KBM-7 (cell line): ENCODE results near the gene ULK1.

Experiments
- DNase-seq: peaks from one replicate; pipeline ENCODE4 v3.0.0-alpha.2; 2015
- in situ Hi-C: fragments of 300-500 bp; cut with MboI; formaldehyde crosslinking; loops from 2 replicates; pipeline ENCODE4 v1.14.3; 2020; ENCODE audit warnings: low sequenced_read_pairs, low pct_unique_long_range_greater_than_20kb, mixed read lengths

ULK1 gene

DNA sequence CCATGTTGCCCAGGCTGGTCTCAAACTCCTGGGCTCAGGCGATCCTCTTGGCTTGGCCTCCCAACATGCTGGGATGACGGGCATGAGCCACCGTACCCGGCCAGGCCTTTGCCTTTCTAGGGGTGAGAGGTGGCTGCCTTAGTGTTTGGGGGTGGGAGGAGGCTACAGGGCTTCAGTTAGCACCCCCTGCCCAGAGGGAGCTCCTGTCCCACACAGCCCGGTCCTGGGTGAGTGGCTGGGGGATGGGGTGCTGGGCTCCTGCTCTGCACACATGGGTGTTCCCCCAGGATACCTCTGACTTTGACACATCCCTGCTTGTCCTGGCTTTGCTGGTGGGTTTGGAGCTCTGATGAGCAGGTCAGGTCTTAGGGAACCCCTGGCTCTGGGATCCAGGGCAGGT lies 9.9 kb downstream of the ULK1 start:
- in situ Hi-C loops, result no loop called here

DNA sequence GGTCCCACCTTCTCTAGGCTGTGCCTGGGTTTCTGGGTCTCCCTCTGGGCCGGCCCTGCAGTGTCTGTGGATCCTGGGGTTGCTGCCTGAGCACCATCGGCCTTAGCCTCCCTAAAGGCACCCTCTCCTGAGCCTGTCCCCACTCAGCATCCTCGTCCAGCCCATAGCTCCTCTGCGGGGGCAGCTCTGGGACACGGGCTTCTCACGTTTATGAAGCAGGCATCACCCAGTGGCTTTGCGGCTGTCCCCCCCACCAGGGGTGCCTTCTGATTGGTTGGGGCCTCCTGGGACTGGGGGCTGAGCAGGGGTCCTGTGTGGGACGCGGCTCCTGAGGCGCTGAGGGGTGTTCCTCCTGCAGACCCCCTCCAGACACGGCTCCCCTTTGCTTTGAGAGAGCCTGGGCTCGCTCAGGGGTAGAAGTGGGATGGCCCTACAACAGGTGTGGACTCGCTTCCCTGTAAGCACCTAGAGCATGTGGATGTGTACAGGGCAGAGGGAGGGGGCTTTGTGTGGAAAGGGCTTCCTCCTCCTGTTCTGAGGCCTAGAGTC lies 10.7 kb downstream of the ULK1 start:
- in situ Hi-C loops, result no loop called here
- no peak for DNase-seq

More for the DNA sequence above, 9.9 kb downstream of the ULK1 start:
- DNase-seq, result no peak

DNA sequence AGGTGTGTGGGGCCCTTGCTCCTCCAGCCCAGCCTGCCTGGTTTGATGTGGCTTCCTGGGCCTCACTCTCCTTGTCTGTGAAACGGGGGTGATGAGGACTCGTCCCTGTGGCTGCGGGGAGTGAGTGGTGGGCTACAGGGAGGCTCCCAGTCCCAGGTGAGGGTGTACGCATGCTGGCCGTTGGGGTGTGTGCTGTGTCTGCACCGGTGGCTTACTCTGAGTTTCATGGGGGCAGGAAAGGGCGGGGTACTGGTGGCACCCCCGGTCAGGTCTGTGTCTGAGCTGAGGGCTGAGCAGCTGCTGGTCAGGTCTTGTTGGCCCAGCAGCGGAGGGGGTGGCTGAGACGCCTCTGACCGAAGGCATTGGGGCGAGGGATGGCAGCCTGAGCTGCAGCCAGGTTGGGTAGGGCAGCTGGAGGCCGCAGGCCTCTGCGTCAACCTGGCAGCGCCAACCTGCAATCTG lies 11.2 kb downstream of the ULK1 start:
- in situ Hi-C loops, result no loop called here
- DNase-seq, result no peak

DNA sequence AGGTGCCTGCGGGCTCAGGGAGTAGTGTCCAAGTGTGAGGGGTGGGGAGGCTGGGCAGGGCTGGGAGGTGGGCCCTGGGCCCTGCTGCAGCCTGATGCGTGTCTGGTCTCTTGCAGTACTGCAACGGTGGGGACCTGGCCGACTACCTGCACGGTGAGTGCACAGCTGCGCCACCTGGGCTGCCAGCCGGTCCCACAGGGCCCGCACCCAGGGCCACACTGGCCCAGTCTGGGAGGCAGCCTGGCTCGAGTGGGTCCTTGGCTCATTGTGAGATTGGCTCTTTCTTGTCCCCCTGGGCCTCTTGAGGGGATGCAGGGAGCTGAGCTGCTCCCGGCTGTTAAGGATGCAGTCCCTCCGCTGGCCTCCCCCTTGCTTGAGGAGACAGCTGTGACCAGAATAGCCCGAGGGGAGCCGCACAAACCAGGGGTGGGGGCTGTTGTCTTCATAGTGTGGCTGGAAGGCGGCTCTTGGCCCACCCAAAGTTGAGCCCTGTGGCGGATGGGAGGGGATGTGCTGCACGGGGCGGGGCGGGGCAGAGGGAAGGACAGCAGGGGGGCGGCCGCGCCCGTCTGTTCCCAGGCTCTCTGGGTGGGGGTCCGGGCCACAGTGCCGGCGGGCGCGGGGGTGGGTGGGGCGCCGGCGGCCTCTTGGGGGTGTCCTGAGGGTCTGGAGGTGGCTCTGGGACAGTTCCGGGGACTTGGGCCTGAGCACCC lies 13.1 kb downstream of the ULK1 start:
- DNase-seq, result no peak
- in situ Hi-C loops, result no loop called here

DNA sequence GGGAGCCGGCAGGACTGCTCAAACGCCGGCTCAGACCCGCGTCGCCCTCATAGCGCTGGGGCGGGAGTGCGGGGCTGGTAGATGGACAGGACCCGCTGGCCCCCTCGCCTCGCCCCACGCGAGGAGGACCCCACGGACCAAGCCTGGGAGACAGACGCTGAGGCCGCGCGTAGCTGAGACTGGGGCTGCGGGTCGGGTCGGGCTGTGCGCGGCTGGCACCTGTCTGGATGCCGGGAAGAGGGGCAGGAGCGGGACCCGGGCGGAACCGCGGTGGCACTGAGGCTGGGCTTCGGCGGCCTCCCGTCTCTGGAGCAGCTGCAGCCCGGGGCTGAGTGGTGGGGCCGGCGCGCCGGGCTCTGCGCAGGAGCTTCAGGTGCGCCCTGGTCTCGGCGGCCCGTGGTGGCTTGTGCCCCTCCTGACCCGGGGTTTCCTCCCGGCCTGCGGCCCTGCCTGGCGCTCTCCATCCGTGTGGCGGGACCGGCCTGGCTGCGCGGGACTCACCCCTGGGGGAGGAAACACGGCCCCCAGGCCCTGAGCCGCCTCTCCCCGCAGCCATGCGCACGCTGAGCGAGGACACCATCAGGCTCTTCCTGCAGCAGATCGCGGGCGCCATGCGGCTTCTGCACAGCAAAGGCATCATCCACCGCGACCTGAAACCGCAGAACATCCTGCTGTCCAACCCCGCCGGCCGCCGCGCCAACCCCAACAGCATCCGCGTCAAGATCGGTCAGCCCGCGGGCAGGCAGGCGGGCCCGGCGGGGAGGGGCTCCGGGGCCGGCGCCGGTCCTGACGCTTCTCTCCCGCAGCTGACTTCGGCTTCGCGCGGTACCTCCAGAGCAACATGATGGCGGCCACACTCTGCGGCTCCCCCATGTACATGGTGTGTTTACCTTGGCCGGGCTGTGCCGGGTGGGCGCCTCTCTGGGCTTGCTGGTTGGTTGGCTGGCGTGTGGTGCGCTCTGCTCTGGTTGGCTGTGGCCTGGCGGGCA lies 14.0 kb downstream of the ULK1 start:
- in situ Hi-C loops, result no loop called here
- DNase-seq, result no peak

DNA sequence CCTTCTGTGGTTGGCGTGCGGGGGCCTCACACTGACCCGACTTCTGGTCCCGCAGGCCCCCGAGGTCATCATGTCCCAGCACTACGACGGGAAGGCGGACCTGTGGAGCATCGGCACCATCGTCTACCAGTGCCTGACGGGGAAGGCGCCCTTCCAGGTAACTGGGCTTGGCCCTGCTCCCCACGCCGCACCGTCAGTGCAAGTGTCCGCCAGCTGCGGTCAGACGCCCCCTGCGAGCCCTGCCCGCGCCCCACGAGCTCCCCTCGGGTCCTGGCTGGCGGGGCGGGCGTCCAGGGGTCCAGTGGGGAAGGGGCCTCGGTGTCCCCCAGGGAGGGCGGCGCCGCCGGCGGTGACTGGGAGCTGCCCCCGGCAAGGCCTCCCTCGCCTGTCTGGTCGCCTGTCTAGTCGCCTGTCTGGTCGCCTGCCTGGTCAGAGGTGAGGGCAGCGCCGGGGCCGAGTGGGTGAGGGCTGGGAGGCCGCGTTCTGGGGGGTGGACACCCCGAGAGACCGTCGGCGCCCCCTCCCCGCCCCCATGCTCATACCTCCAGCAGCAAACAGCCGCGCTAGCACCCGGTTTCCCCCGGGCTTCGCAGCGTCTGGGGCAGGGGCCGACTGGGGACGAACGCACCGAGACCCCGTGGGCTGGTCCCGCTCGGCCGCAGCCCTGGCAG lies 14.8 kb downstream of the ULK1 start:
- no peak for DNase-seq
- in situ Hi-C loops, result no loop called here

DNA sequence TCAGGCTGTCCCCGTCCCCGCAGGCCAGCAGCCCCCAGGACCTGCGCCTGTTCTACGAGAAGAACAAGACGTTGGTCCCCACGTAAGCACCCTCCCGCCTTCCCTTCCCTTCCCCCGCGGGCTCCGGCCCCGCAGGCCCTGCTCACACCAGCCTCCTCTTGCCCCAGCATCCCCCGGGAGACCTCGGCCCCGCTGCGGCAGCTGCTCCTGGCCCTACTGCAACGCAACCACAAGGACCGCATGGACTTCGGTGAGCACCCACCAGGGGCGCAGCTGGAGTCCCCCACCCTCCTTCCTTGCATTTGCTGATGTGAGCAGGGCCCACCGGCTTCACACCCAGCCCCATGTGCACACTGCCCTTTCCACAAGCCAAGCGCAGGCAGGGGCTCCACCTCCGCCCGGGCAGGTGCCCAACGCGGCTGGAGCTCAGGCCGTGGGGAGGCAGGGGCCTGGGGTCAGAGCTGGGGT lies 15.4 kb downstream of the ULK1 start:
- no peak for DNase-seq
- in situ Hi-C loops, result no loop called here

DNA sequence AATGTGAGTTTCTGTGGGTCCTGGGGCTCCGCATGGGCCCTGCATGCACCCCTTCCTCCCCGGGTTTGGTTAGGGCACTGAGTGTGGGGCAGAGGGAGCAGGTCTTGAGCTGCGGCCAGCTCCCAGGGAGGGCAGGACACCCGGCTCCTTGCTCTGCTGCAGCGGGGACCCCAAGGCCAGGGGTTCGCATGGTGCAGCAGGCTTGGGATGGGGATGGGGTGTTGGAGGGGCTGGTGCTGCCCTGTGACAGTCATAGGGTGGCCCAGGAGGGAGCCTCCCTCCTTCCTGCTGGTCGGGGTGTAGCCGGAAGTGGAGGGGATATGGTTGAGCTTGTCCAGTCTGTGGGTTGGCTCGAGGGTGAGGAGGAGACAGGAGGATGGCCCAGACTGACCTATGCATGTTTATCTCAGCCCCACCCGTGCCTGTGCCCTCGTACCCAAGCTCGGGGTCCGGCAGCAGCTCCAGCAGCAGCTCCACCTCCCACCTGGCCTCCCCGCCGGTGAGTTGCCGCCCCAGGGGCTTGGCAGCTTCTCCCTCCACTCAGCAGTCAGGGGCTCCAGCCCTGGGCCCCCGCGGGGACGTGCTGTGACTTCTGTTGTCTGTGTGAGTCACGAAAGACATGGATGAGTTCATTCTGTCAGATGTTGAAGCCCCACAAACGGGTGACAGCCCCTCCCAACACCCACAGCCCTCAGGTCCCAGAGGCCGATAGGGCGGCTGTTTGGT lies 16.0 kb downstream of the ULK1 start:
- no peak for DNase-seq
- in situ Hi-C loops, result no loop called here

DNA sequence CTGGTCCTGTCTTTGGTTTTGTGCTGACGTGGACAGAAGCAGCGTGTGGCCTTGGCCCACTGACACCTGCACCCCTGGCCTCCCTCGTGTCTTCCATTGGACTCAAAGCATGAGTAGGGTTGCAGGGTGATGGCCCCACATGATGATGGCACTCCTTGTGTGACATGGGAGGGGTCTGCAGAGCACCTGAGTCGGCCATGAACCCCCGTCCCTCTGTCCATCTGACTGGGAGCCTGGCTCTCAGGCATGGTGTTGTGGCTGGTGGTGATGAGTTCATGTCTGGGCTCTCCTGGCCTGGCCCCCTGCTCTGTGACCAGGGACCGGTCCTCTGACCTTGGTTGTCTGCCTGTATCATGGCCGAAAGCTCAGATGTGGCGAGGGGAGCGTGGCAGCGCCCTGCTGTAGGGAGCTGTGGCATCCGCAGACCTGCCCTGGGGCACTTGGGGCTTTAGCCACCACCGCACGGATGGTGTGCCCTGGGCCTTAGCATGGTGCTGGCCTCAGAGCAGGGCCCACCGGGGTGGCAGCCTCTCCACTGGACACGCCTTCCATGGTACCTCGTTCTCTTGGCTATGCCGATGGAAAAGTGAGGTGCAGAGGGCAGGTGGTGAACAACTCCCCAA lies 16.7 kb downstream of the ULK1 start:
- no peak for DNase-seq
- in situ Hi-C loops, result no loop called here

DNA sequence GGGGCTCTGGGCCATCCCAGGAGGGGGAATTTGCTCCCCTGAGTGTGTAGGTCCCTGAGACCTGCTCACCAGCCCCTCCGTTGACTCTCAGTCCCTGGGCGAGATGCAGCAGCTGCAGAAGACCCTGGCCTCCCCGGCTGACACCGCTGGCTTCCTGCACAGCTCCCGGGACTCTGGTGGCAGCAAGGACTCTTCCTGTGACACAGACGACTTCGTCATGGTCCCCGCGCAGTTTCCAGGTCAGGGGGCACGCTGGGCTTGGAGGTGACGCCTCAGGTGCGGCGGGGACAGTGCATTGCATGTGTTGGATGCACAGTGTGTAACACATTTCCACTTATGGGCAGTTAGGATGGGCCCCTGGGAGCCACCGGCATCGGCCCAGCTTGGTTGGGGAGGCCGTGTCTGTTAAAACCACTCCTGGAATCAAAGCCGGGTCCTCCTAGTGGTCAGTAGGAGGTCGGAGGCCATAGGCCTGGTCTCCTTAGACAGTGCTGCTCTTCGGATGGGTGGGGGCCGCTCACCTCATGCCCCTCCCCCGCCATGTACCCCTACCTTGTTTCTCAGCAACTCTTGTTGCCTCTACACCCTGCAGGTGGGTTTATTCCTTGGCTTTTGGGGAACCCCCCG lies 17.5 kb downstream of the ULK1 start:
- DNase-seq, result no peak
- in situ Hi-C loops, result no loop called here

DNA sequence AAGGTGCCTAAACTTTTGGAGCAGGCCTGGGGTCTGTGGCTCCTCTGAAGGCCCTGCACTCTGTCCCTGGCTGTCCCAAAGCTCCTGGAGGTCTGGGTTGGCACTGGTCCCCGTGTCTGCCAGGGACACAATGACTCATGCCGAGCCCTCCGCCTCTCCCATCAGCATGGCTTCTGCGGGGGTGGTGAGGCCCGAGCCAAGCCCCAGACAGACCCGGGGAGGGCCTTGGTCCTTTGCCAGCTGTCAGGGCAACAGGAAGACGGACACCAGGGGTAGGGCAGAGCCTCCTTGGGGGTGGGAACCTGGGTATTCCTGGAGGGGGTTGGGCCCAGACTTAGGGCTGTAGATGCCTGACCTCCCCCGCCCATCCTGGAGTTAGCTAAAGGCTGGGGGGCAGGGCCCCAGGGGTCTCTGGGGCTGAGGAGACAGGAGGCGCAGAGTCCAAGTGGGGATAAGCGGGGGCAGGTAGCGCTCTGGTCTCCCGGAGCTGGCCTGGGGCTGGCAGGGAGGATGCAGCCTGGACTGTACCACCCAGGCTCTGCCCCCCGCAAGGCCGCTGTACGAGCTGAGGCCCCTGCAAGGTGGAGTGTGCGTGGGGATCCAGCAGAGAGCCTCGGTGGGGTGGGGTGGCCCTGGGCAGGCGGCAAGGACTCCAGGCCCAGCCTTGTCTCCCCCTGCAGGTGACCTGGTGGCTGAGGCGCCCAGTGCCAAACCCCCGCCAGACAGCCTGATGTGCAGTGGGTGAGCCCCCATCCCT lies 18.3 kb downstream of the ULK1 start:
- DNase-seq, result no peak
- in situ Hi-C loops, result no loop called here

DNA sequence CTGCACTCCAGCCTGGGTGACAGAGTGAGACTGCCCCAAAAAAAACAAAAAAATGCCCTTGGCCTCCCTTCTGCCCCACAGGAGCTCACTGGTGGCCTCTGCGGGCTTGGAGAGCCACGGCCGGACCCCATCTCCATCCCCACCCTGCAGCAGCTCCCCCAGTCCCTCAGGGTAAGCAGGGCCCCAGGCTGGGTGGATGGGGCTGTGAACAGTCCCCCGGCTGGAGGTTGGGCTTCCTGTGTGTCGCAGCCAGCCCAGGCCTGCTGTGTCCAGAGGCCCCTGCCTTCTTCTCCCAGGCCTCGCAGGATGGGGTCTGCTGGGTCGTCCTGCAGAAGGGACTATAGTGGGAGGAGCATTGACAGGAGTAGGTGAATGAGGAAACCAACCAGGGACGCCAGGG lies 19.2 kb downstream of the ULK1 start:
- in situ Hi-C loops, result no loop called here

DNA sequence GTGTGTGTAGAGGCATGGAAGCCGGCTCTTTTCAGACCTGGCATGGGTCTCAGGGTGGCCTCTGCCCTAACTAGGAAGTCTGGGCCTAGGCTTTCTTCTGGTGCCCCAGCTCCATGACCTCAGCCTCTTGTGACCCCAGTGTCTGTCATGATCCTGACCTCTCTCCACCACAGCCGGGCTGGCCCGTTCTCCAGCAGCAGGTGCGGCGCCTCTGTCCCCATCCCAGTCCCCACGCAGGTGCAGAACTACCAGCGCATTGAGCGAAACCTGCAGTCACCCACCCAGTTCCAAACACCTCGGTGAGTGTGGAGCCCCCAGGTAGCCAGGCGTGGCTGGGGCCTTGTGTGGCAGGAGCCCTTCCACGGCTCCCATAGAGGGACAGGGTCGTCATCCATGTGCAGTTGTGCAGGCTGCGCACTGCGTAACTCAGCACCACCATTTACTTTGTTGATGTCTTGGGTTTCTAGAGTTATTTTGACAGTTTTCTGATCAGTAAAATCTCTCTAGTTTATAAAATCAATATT lies 19.8 kb downstream of the ULK1 start:
- in situ Hi-C loops, result no loop called here
- DNase-seq, result no peak

More for the DNA sequence above, 19.2 kb downstream of the ULK1 start:
- no peak for DNase-seq

DNA sequence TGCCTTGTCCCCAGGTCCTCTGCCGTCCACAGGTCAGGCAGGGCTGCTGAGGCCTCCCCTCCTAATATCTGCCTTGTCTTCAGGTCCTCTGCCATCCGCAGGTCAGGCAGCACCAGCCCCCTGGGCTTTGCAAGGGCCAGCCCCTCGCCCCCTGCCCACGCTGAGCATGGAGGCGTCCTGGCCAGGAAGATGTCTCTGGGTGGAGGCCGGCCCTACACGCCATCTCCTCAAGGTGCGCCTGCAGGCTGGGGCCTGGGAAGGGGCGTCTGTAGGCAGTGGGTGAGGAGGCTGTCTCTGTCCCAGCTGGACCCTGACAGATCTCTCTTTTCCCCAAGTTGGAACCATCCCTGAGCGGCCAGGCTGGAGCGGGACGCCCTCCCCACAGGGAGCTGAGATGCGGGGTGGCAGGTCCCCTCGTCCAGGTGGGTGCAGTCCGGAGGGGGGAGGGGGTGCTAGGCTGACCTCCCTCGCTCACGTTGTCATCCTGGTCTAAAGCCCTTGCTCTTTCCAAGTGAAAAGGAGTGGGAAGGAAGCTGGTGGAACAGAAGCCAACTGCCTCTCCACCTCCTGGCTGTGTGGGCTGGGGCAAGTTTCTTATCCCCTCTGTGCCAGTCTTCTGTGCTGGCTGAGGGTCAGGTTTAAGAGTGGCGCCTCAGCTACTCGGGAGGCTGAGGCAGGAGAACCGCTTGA lies 20.7 kb downstream of the ULK1 start:
- in situ Hi-C loops, result no loop called here
- DNase-seq, result no peak

DNA sequence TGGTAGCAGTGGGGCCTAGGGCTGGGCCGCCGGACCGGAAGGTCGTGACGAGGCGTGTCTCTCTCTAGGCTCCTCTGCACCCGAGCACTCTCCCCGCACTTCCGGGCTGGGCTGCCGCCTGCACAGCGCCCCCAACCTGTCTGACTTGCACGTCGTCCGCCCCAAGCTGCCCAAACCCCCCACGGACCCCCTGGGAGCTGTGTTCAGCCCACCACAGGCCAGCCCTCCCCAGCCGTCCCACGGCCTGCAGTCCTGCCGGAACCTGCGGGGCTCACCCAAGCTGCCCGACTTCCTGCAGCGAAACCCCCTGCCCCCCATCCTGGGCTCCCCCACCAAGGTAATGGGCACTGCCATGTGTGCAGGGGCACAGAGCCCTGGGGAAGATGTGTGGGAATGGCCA lies 21.4 kb downstream of the ULK1 start:
- in situ Hi-C loops, result no loop called here
- DNase-seq, result no peak

DNA sequence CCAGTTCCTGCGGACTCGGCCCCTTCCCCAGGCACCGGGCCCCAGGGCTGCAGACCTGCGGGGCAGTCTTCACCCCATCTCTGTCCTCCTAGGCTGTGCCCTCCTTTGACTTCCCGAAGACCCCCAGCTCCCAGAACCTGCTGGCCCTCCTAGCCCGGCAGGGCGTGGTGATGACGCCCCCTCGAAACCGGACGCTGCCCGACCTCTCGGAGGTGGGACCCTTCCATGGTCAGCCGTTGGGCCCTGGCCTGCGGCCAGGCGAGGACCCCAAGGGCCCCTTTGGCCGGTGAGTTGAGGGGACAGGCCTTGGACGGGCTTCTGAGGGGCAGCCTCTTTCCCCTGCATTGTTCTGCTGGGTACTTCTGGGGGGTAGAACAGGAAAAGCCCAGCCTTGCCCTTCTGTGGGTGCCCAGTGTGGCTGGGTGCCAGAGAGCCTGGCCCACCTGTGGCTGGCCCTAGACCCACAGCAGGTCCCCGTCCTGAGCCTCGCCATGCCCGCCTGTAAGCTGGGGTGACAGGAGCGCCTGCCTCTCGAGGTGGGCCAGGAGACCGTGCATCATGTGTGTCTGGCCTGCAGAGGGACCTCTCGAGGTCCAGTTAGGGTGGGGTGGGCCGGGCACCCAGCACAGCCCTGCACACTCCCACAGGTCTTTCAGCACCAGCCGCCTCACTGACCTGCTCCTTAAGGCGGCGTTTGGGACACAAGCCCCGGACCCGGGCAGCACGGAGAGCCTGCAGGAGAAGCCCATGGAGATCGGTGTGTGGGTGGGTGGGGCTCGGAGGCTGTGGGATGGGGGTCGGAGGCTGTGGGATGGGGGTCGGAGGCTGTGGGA lies 22.1 kb downstream of the ULK1 start:
- no peak for DNase-seq

More for the DNA sequence above, 22.1 kb downstream of the ULK1 start:
- in situ Hi-C loops, result no loop called here
